ENCODE data around the gene HLA-DRB1.
"Not testable (repeated sequence)": the region's sequence is repeated elsewhere in the genome, so short reads cannot be mapped to it uniquely, and the experiment has no call there.

The HLA-DRB1 gene

GRCh38 chr6:32589596-32590449 is at the start of gene HLA-DRB1:
Gene HLA-DRB1 (minus strand): TSS chr6:32589848. CDS start chr6:32589742, 106 bp downstream.
- DNase-seq = no peak

GRCh38 chr6:32638532-32639219 is 49.0 kb upstream of the HLA-DRB1 start:
- no peak for DNase-seq

GRCh38 chr6:32637883-32638282 is 48.2 kb upstream of the HLA-DRB1 start:
- DNase-seq = no peak

GRCh38 chr6:32637219-32637880 is 47.7 kb upstream of the HLA-DRB1 start, which contains the start of gene HLA-DQA1:
Gene HLA-DQA1 (plus strand): TSS chr6:32637406. CDS start chr6:32637459, 53 bp downstream.
- DNase-seq = no peak

- no peak for DNase-seq
Measured at GRCh38 chr6:32635526-32636123, 46.0 kb upstream of the HLA-DRB1 start.

- DNase-seq = not testable (repeated sequence)
Measured at GRCh38 chr6:32629793-32630192, 40.1 kb upstream of the HLA-DRB1 start.

GRCh38 chr6:32627831-32628230 is 38.2 kb upstream of the HLA-DRB1 start:
- no peak for DNase-seq

- no peak for DNase-seq
Measured at GRCh38 chr6:32627249-32627648, 37.6 kb upstream of the HLA-DRB1 start.

GRCh38 chr6:32625137-32625536 is 35.5 kb upstream of the HLA-DRB1 start:
- DNase-seq = no peak

GRCh38 chr6:32624565-32624964 is 34.9 kb upstream of the HLA-DRB1 start:
- DNase-seq = no peak

- no peak for DNase-seq
Measured at GRCh38 chr6:32623693-32624092, 34.0 kb upstream of the HLA-DRB1 start.

GRCh38 chr6:32622545-32623401 is 33.1 kb upstream of the HLA-DRB1 start:
- no peak for DNase-seq

GRCh38 chr6:32621372-32621771 is 31.7 kb upstream of the HLA-DRB1 start:
- DNase-seq = no peak

- no peak for DNase-seq
Measured at GRCh38 chr6:32617751-32618150, 28.1 kb upstream of the HLA-DRB1 start.

- no peak for DNase-seq
Measured at GRCh38 chr6:32615885-32616532, 26.4 kb upstream of the HLA-DRB1 start.

GRCh38 chr6:32614366-32615081 is 24.9 kb upstream of the HLA-DRB1 start:
- no peak for DNase-seq

GRCh38 chr6:32613475-32613874 is 23.8 kb upstream of the HLA-DRB1 start:
- DNase-seq = no peak

GRCh38 chr6:32610682-32611296 is 21.1 kb upstream of the HLA-DRB1 start:
- DNase-seq = no peak

- no peak for DNase-seq
Measured at GRCh38 chr6:32609731-32610640, 20.3 kb upstream of the HLA-DRB1 start.
